Smooth muscle cell (in vitro differentiated cells): ENCODE measurements around the gene VTI1A. TPM values are rescaled to one million over a fixed set of nuclear protein-coding genes. Genes with fewer than 3 reads are reported as not detected.

Experiments used
- DNase-seq: peaks from one replicate; lab custom pipeline; 2025; ENCODE audit not compliant: unreplicated experiment; lab: John Stamatoyannopoulos, UW
- H2AFZ ChIP-seq: fragments of 200-600 bp; sonication (generic); 2 replicates; pipeline ENCODE4 v1.6.0; 2016; ENCODE audit warnings: antibody characterized with exemption, low read depth, mild to moderate bottlenecking
- H3F3A ChIP-seq: fragments of 200-600 bp; sonication (generic); 2 replicates; pipeline ENCODE4 v1.6.0; 2017; ENCODE audit warnings: antibody characterized with exemption, low read depth
- H3K27ac ChIP-seq: fragments of 200-600 bp; sonication (generic); 2 replicates; pipeline ENCODE4 v1.5.1; 2016; ENCODE audit warnings: low read depth, mild to moderate bottlenecking
- H3K27me3 ChIP-seq: fragments of 200-600 bp; sonication (generic); 2 replicates; pipeline ENCODE4 v1.6.1; 2016; ENCODE audit warnings: low read depth, mild to moderate bottlenecking
- H3K36me3 ChIP-seq: fragments of 200-600 bp; sonication (generic); 2 replicates; pipeline ENCODE4 v1.5.1; 2016; ENCODE audit warnings: low read depth
- H3K4me1 ChIP-seq: fragments of 200-600 bp; sonication (generic); 2 replicates; pipeline ENCODE4 v1.5.1; 2016; ENCODE audit warnings: low read depth
- H3K4me2 ChIP-seq: fragments of 200-600 bp; sonication (generic); 2 replicates; pipeline ENCODE4 v1.6.0; 2016; ENCODE audit warnings: mild to moderate bottlenecking
- H3K4me3 ChIP-seq: fragments of 200-600 bp; sonication (generic); 2 replicates; pipeline ENCODE4 v1.5.1; 2016; ENCODE audit warnings: mild to moderate bottlenecking
- H3K79me2 ChIP-seq: fragments of 200-600 bp; sonication (generic); 2 replicates; pipeline ENCODE4 v1.6.0; 2016; ENCODE audit warnings: low read depth, mild to moderate bottlenecking
- H3K9ac ChIP-seq: fragments of 200-600 bp; sonication (generic); 2 replicates; pipeline ENCODE4 v1.6.0; 2016; ENCODE audit warnings: low read depth
- H3K9me3 ChIP-seq: fragments of 200-600 bp; sonication (generic); replicated peaks from 2 replicates; pipeline ENCODE4 v1.5.1; 2016; ENCODE audit warnings: low read depth
- H4K20me1 ChIP-seq: fragments of 200-600 bp; sonication (generic); 2 replicates; pipeline ENCODE4 v1.6.0; 2016; ENCODE audit warnings: low read depth
- WGBS: methylation state at CpG from one replicate; pipeline ENCODE4 v1.1.7; 2016; ENCODE audit warnings: low lambda C conversion rate; 5-methylcytosine and 5-hydroxymethylcytosine counted together
- polyA plus RNA-seq: library from polyadenylated mRNA; unstranded; fragments of >200 nt; fragmentation: Nextera tagmentation; extraction: Ambion mirVana; gene quantifications from 2 replicates; pipeline ENCODE4 v1.2.1, GENCODE V29; 2016
- total RNA-seq: library from RNA; depleted of rRNA; stranded (reverse); fragments of >200 nt; gene quantifications from 2 replicates; pipeline ENCODE4 v1.2.3, GENCODE V29; 2014
- TF ChIP-seq, protein P1 (sequence below): fragments of 200-600 bp; sonication (generic); IDR thresholded peaks from 2 replicates; pipeline ENCODE4 v1.5.1; 2017; ENCODE audit warnings: borderline replicate concordance, mild to moderate bottlenecking, antibody characterized with exemption; ENCODE audit not compliant: insufficient read depth, poor library complexity, severe bottlenecking

The VTI1A gene
- total and polyA plus RNA-seq, 2 experiments from 2014 or later, result 14.0 to 21.8 TPM

DNA sequence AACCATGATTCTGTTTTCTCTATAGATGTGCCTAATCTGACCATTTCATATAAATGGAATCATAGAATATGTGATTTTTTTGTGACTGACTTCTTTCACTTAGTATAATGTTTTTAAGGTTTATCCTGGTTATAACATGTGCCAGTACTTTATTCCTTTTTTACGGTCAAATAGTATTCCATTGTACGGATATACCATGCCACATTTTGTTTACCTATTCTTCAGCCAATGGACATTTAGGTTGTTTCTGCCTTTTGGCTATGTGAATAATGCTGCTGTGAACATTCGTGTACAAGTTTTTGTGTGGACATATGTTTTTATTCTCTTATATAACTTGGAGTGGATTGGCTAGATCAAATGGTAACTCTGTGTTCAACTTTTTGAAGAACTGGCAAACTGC is 324.7 kb downstream of the VTI1A start:
- no peak overlapping the region for H3K9ac ChIP-seq
- H3F3A ChIP-seq, result no peaks in the 10 kb centered on the region
- no peak overlapping the region for H3K4me2 ChIP-seq
- H3K9me3 ChIP-seq, result no peaks in the 10 kb centered on the region
- H3K27me3 ChIP-seq, result no peaks in the 10 kb centered on the region
- no peaks in the 10 kb centered on the region for H3K36me3 ChIP-seq
- H3K27ac ChIP-seq, result no peak overlapping the region
- H2AFZ ChIP-seq, result no peak overlapping the region
- 64% methylated on average over 3 of the region's 3 CpGs for WGBS
- H3K4me1 ChIP-seq, result peaks cover 8% of the 10 kb centered on the region
- H3K79me2 ChIP-seq, result no peaks in the 10 kb centered on the region
- DNase-seq, result no peak
- no peaks in the 10 kb centered on the region for H4K20me1 ChIP-seq
- TF ChIP-seq, protein P1, sequence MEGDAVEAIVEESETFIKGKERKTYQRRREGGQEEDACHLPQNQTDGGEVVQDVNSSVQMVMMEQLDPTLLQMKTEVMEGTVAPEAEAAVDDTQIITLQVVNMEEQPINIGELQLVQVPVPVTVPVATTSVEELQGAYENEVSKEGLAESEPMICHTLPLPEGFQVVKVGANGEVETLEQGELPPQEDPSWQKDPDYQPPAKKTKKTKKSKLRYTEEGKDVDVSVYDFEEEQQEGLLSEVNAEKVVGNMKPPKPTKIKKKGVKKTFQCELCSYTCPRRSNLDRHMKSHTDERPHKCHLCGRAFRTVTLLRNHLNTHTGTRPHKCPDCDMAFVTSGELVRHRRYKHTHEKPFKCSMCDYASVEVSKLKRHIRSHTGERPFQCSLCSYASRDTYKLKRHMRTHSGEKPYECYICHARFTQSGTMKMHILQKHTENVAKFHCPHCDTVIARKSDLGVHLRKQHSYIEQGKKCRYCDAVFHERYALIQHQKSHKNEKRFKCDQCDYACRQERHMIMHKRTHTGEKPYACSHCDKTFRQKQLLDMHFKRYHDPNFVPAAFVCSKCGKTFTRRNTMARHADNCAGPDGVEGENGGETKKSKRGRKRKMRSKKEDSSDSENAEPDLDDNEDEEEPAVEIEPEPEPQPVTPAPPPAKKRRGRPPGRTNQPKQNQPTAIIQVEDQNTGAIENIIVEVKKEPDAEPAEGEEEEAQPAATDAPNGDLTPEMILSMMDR, result no peak
- no peak overlapping the region for H3K4me3 ChIP-seq

DNA sequence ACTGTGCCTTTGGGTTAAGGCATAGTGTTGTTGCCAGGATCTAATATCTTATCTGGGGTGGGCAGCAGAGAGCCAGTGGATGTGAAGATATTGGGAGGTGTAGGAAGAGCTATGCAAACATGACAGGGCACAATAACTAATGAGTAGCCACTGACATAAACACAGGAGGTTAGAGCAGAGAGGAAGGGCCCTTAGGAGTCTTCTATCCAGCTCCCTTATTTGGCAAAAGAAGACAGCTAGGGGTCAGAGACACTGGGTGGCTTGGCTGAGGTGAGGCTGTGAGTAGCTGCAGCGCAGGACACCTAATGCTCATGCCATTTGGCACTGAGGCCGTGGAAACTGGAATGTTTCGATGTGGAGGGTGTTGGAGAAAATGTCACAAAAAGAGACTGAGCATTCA is 326.8 kb downstream of the VTI1A start:
- H2AFZ ChIP-seq, result no peak overlapping the region
- H3K27ac ChIP-seq, result no peak overlapping the region
- no peaks in the 10 kb centered on the region for H3F3A ChIP-seq
- H3K9ac ChIP-seq, result no peak overlapping the region
- H3K36me3 ChIP-seq, result no peaks in the 10 kb centered on the region
- no peaks in the 10 kb centered on the region for H3K27me3 ChIP-seq
- no peaks in the 10 kb centered on the region for H4K20me1 ChIP-seq
- H3K4me1 ChIP-seq, result peaks cover 8% of the 10 kb centered on the region
- H3K79me2 ChIP-seq, result no peaks in the 10 kb centered on the region
- no peak for DNase-seq
- no peak overlapping the region for H3K4me3 ChIP-seq
- WGBS, result 97% methylated on average over 3 of the region's 3 CpGs
- no peak overlapping the region for H3K4me2 ChIP-seq
- TF ChIP-seq, protein P1, result no peak
- no peaks in the 10 kb centered on the region for H3K9me3 ChIP-seq

DNA sequence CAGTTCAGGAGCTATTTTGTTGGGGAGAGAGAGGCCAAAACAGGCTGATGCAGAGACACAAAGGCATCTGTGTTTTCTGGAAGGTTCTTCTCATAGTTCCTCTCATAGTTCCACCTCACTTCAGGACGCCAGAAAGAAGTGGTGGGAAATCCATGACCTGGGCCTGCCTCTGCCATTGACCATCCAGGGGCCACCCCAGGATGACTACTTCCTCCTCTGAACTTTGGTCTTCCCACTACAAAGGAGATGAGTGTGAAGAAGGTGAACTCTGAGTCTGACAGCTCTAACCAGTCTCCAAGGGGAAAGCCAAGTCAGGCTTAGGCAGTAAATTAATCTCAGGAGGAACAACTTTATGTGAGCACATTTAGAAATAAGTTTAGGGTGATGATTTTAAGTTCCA is 327.2 kb downstream of the VTI1A start:
- Histone ChIP-seq H3K4me1 (peaks cover 9% of the 10 kb centered on the region), H3F3A (no peaks in the 10 kb centered on the region), H3K9me3 (no peaks in the 10 kb centered on the region), H3K79me2 (no peaks in the 10 kb centered on the region), H3K4me3 (no peak overlapping the region), H3K4me2 (no peak overlapping the region), H3K27ac (no peak overlapping the region), H4K20me1 (no peaks in the 10 kb centered on the region), H3K36me3 (no peaks in the 10 kb centered on the region), H2AFZ (no peak overlapping the region), H3K27me3 (no peaks in the 10 kb centered on the region), H3K9ac (no peak overlapping the region)
- no peak for DNase-seq
- TF ChIP-seq, protein P1, result no peak
- WGBS, result 100% methylated on average over 1 of the region's 1 CpG

DNA sequence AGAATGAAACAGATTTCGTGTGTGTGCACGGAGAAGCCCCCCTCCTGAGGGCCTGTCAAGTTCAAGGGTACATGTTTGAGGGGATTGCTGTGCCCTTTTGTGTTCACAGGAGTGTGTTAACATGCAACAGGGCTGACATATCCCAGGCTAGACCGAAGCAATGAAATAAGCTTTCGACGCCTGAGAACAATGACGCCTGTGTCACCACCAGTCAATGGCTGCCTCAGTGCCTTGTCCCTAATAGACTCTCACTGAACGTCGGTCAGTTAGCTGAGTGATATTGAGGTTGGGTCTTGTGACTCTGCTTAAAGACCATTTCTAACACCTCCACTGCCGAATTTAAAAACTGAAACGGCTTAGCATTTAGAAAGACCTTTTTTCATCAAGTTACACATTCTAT is 327.8 kb downstream of the VTI1A start:
- H3K4me3 ChIP-seq, result no peak overlapping the region
- H3K9ac ChIP-seq, result no peak overlapping the region
- no peak overlapping the region for H2AFZ ChIP-seq
- no peak overlapping the region for H3K4me2 ChIP-seq
- no peaks in the 10 kb centered on the region for H3K79me2 ChIP-seq
- WGBS, result 76% methylated on average over 10 of the region's 10 CpGs
- no peaks in the 10 kb centered on the region for H4K20me1 ChIP-seq
- no peak overlapping the region for H3K27ac ChIP-seq
- no peaks in the 10 kb centered on the region for H3F3A ChIP-seq
- TF ChIP-seq, protein P1, result no peak
- H3K4me1 ChIP-seq, result peaks cover 15% of the 10 kb centered on the region
- no peaks in the 10 kb centered on the region for H3K9me3 ChIP-seq
- H3K36me3 ChIP-seq, result no peaks in the 10 kb centered on the region
- no peaks in the 10 kb centered on the region for H3K27me3 ChIP-seq
- no peak for DNase-seq
